ENCODE measurements around the gene TMEM52. TPM values are rescaled to one million over a fixed set of nuclear protein-coding genes. Genes with fewer than 3 reads are reported as not detected.

The TMEM52 gene
- polyA plus RNA-seq, 1 donor from 2014 or later = 0.89 TPM

DNA sequence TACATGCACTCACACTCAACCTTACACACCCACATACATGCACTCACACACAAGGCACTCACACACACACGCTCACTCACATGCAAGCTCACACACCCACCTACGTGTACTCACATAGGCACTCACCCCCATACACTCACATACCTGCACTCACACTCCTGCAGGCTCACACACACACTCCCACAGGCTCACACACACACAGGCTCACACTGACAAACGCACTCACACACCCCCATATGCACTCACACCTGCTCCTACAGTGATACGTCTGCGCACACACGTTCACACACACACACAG lies 19.1 kb upstream of the TMEM52 start:
- H3K27me3 ChIP-seq (ENCODE audit: insufficient read depth, low read depth, low read length) = no peaks in the 10 kb centered on the region

DNA sequence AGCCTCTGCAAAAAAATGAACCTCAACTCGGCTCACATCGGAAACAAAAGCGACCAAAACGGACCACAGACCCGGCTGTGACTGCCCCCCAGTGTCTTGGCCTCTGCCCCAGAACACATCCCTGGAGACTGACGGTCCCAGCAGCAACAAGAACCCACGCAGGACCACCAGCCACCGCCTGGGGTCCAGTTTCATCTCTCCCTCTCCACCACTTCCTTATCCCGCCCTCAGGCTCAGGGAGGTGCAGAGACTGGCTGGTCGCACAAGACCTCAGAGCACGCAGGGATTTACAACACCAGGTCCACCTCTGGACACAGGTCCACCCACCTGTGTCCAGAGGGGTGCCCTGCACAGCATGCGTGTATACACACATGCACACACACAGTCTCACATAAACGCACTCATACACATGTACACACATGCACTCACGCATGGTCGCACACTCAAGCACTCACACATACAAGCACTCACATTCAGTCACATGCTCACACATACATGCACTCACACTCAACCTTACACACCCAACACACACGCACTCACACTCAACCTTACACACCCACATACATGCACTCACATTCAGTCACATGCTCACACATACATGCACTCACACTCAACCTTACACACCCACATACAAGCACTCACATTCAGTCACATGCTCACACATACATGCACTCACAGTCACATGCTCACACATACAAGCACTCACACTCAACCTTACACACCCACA lies 18.6 kb upstream of the TMEM52 start:
- Histone ChIP-seq H3K4me2 (ENCODE audit: low read length) (no peak overlapping the region), H3K36me3 (ENCODE audit: insufficient read depth, low read length) (no peaks in the 10 kb centered on the region), H3K9me3 (ENCODE audit: low read length) (no peaks in the 10 kb centered on the region)

More for the DNA sequence above, 19.1 kb upstream of the TMEM52 start:
- no peak overlapping the region for H3K9ac ChIP-seq (ENCODE audit: low read length)
- H3K79me2 ChIP-seq (replicated peaks; ENCODE audit: insufficient read depth, low read length) = no peaks in the 10 kb centered on the region
- H3K4me3 ChIP-seq (ENCODE audit: low read length) = no peak overlapping the region
- H3K27ac ChIP-seq (ENCODE audit: low read length) = no peak overlapping the region
- H3K4me2 ChIP-seq (ENCODE audit: low read length) = no peak overlapping the region
- no peaks in the 10 kb centered on the region for H3K9me3 ChIP-seq (ENCODE audit: low read length)
- H3K9me2 ChIP-seq (ENCODE audit: insufficient read depth, low read length) = no peaks in the 10 kb centered on the region
- no peaks in the 10 kb centered on the region for H4K20me1 ChIP-seq (ENCODE audit: insufficient read depth)
- H3K36me3 ChIP-seq (ENCODE audit: insufficient read depth, low read length) = no peaks in the 10 kb centered on the region
- no peaks in the 10 kb centered on the region for H3F3A ChIP-seq (ENCODE audit: insufficient read depth, low read length, poor library complexity, severe bottlenecking)
- TF ChIP-seq EZH2 (IDR thresholded peaks at IDR 0.05; ENCODE audit: borderline replicate concordance, insufficient read depth, low read length, poor library complexity, severe bottlenecking) = no peak
- no peak for TF ChIP-seq SMC3 (conservative IDR thresholded peaks at IDR 0.05; ENCODE audit: poor library complexity)
- TF ChIP-seq, protein P1, sequence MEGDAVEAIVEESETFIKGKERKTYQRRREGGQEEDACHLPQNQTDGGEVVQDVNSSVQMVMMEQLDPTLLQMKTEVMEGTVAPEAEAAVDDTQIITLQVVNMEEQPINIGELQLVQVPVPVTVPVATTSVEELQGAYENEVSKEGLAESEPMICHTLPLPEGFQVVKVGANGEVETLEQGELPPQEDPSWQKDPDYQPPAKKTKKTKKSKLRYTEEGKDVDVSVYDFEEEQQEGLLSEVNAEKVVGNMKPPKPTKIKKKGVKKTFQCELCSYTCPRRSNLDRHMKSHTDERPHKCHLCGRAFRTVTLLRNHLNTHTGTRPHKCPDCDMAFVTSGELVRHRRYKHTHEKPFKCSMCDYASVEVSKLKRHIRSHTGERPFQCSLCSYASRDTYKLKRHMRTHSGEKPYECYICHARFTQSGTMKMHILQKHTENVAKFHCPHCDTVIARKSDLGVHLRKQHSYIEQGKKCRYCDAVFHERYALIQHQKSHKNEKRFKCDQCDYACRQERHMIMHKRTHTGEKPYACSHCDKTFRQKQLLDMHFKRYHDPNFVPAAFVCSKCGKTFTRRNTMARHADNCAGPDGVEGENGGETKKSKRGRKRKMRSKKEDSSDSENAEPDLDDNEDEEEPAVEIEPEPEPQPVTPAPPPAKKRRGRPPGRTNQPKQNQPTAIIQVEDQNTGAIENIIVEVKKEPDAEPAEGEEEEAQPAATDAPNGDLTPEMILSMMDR (IDR thresholded peaks at IDR 0.05; ENCODE audit: poor library complexity, severe bottlenecking) = no peak
- TF ChIP-seq, protein P2, sequence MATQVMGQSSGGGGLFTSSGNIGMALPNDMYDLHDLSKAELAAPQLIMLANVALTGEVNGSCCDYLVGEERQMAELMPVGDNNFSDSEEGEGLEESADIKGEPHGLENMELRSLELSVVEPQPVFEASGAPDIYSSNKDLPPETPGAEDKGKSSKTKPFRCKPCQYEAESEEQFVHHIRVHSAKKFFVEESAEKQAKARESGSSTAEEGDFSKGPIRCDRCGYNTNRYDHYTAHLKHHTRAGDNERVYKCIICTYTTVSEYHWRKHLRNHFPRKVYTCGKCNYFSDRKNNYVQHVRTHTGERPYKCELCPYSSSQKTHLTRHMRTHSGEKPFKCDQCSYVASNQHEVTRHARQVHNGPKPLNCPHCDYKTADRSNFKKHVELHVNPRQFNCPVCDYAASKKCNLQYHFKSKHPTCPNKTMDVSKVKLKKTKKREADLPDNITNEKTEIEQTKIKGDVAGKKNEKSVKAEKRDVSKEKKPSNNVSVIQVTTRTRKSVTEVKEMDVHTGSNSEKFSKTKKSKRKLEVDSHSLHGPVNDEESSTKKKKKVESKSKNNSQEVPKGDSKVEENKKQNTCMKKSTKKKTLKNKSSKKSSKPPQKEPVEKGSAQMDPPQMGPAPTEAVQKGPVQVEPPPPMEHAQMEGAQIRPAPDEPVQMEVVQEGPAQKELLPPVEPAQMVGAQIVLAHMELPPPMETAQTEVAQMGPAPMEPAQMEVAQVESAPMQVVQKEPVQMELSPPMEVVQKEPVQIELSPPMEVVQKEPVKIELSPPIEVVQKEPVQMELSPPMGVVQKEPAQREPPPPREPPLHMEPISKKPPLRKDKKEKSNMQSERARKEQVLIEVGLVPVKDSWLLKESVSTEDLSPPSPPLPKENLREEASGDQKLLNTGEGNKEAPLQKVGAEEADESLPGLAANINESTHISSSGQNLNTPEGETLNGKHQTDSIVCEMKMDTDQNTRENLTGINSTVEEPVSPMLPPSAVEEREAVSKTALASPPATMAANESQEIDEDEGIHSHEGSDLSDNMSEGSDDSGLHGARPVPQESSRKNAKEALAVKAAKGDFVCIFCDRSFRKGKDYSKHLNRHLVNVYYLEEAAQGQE (IDR thresholded peaks at IDR 0.05; ENCODE audit: borderline replicate concordance) = no peak
- no peak for TF ChIP-seq RAD21 (conservative IDR thresholded peaks at IDR 0.05)
- TF ChIP-seq TAF1 (IDR thresholded peaks at IDR 0.05; ENCODE audit: low read depth) = no peak
- no peak overlapping the region for H2AFZ ChIP-seq (ENCODE audit: low read depth, low read length)

More for the DNA sequence above, 18.6 kb upstream of the TMEM52 start:
- no peaks in the 10 kb centered on the region for H3K27me3 ChIP-seq (ENCODE audit: insufficient read depth, low read depth, low read length)
- H4K20me1 ChIP-seq (ENCODE audit: insufficient read depth) = no peaks in the 10 kb centered on the region
- H3K9ac ChIP-seq (ENCODE audit: low read length) = no peak overlapping the region
- no peaks in the 10 kb centered on the region for H3K9me2 ChIP-seq (ENCODE audit: insufficient read depth, low read length)
- H3F3A ChIP-seq (ENCODE audit: insufficient read depth, low read length, poor library complexity, severe bottlenecking) = no peaks in the 10 kb centered on the region
- H3K79me2 ChIP-seq (replicated peaks; ENCODE audit: insufficient read depth, low read length) = no peaks in the 10 kb centered on the region
- no peak overlapping the region for H3K27ac ChIP-seq (ENCODE audit: low read length)
- no peak overlapping the region for H2AFZ ChIP-seq (ENCODE audit: low read depth, low read length)
- no peak overlapping the region for H3K4me3 ChIP-seq (ENCODE audit: low read length)
- TF ChIP-seq POLR2AphosphoS5 (IDR thresholded peaks at IDR 0.05) (no peak), MXI1 (conservative IDR thresholded peaks at IDR 0.05; ENCODE audit: poor library complexity, severe bottlenecking) (no peak), RAD21 (conservative IDR thresholded peaks at IDR 0.05) (no peak), SMC3 (conservative IDR thresholded peaks at IDR 0.05; ENCODE audit: poor library complexity) (no peak), EP300 (conservative IDR thresholded peaks at IDR 0.05; ENCODE audit: poor library complexity, severe bottlenecking) (no peak), TAF1 (IDR thresholded peaks at IDR 0.05; ENCODE audit: low read depth) (no peak), EZH2 (IDR thresholded peaks at IDR 0.05; ENCODE audit: borderline replicate concordance, insufficient read depth, low read length, poor library complexity, severe bottlenecking) (no peak)
- TF ChIP-seq, protein P1 (IDR thresholded peaks at IDR 0.05; ENCODE audit: poor library complexity, severe bottlenecking) = no peak
- TF ChIP-seq, protein P2 (IDR thresholded peaks at IDR 0.05; ENCODE audit: borderline replicate concordance) = no peak
